Cardiac muscle cell (in vitro differentiated cells and primary cell): Measurements from ENCODE around the gene PRRG2. TPM values are rescaled to one million over a fixed set of nuclear protein-coding genes. Genes with fewer than 3 reads are reported as not detected.

ENCODE experiments used
- DNase-seq, 2 donors: peaks; one replicate each; pipeline versions ENCODE4 v3.0.0 to v3.0.0-alpha.2; 2010 to 2017; ENCODE audit warnings: low read depth in 1 of 2, low spot score in 1 of 2
- H3K27ac ChIP-seq: fragments of 200-600 bp; sonication (generic); 2 replicates; pipeline ENCODE4 v1.5.1; 2016
- H3K27me3 ChIP-seq: fragments of 200-600 bp; sonication (generic); 2 replicates; pipeline ENCODE4 v1.6.0; 2016; ENCODE audit warnings: control low read depth
- H3K36me3 ChIP-seq: fragments of 200-600 bp; sonication (generic); 2 replicates; pipeline ENCODE4 v1.5.1; 2016; ENCODE audit warnings: control low read depth
- H3K4me1 ChIP-seq: fragments of 200-600 bp; sonication (generic); 2 replicates; pipeline ENCODE4 v1.8.1; 2017; ENCODE audit warnings: low read depth, mild to moderate bottlenecking, mixed run types
- H3K4me3 ChIP-seq: fragments of 200-600 bp; sonication (generic); 2 replicates; pipeline ENCODE4 v1.5.1; 2016; ENCODE audit warnings: mild to moderate bottlenecking
- H3K9me3 ChIP-seq: fragments of 200-600 bp; sonication (generic); 2 replicates; pipeline ENCODE4 v1.5.1; 2017; ENCODE audit warnings: low read depth, mild to moderate bottlenecking, control low read depth
- CTCF ChIP-seq: IDR thresholded peaks from 2 replicates; pipeline ENCODE4 v1.5.1; 2012; ENCODE audit warnings: low read depth, mild to moderate bottlenecking, low read length
- polyA plus RNA-seq: library from polyadenylated mRNA; unstranded; fragments of >200 nt; fragmentation: Nextera tagmentation; extraction: Ambion mirVana; gene quantifications from 2 replicates; pipeline ENCODE4 v1.2.1, GENCODE V29; 2016
- total RNA-seq: library from RNA; depleted of rRNA; stranded (reverse); fragments of >200 nt; gene quantifications from 2 replicates; pipeline ENCODE4 v1.2.3, GENCODE V29; 2016

The PRRG2 gene
- total and polyA plus RNA-seq, 2 experiments from 2014 or later: 0.10 to 8.2 TPM

DNA sequence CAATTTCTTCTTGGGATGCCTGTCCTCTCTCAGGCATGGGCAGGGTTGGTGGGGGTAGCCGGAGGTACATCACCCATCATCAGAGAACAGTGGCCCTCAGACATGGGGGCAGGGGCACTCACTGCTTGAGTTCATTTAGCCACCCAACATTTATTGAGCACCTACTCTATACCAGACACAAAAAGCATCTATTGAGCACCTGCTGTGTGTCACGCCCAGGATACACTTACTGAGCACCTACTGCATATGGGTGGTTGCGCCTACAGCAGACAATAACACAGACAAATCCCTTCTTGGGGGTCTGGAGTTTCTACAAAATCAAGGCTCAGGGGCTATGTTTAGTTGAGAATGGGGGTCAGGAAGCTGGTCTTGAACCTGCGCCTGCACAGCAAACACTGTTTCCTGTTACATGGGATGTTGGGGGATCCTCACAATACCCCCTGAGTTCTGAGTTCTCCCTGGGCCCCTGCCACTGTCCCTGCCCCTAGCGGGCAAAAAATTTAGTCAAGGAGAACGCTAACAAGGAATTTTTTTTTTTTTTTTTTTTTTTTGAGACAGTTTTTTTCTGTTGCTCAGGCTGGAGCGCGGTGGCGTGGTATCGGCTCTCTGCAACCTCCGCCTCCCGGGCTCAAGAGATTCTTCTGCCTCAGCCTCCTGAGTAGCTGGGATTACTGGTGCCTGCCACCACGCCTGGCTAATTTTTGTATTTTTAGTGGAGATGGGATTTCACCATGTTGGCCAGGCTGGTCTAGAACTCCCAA lies 41.7 kb upstream of the PRRG2 start:
- no peak for TF ChIP-seq CTCF
- H3K4me3 ChIP-seq: no peak overlapping the region
- H3K27ac ChIP-seq: no peak overlapping the region
- H3K4me1 ChIP-seq: peaks cover 5% of the 10 kb centered on the region
- no peaks in the 10 kb centered on the region for H3K9me3 ChIP-seq
- no peak for DNase-seq
- no peaks in the 10 kb centered on the region for H3K27me3 ChIP-seq
- H3K36me3 ChIP-seq: no peaks in the 10 kb centered on the region

- no peaks in the 10 kb centered on the region for H3K27me3 ChIP-seq
- no peak for DNase-seq
- no peak overlapping the region for H3K27ac ChIP-seq
- no peak for TF ChIP-seq CTCF
- H3K4me3 ChIP-seq: no peak overlapping the region
- H3K4me1 ChIP-seq: no peaks in the 10 kb centered on the region
- no peaks in the 10 kb centered on the region for H3K9me3 ChIP-seq
- no peaks in the 10 kb centered on the region for H3K36me3 ChIP-seq
Observed at GRCh38 chr19:49541914-49542313, 39.2 kb upstream of the PRRG2 start.

GRCh38 chr19:49542446-49542845 lies 38.7 kb upstream of the PRRG2 start:
- TF ChIP-seq CTCF: no peak
- no peaks in the 10 kb centered on the region for H3K9me3 ChIP-seq
- H3K4me3 ChIP-seq: no peak overlapping the region
- DNase-seq: no peak
- no peaks in the 10 kb centered on the region for H3K36me3 ChIP-seq
- H3K27ac ChIP-seq: no peak overlapping the region
- H3K27me3 ChIP-seq: no peaks in the 10 kb centered on the region
- H3K4me1 ChIP-seq: no peaks in the 10 kb centered on the region

DNA sequence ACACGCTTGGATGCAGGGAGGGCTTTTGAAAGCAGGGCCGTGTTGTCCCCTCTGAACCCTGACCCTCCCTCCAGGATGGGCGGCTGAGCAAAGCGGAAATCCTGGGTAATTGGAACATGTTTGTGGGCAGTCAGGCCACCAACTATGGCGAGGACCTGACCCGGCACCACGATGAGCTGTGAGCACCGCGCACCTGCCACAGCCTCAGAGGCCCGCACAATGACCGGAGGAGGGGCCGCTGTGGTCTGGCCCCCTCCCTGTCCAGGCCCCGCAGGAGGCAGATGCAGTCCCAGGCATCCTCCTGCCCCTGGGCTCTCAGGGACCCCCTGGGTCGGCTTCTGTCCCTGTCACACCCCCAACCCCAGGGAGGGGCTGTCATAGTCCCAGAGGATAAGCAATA lies 38.1 kb upstream of the PRRG2 start:
- no peaks in the 10 kb centered on the region for H3K36me3 ChIP-seq
- no peak for DNase-seq
- H3K9me3 ChIP-seq: no peaks in the 10 kb centered on the region
- no peaks in the 10 kb centered on the region for H3K27me3 ChIP-seq
- no peak overlapping the region for H3K27ac ChIP-seq
- no peaks in the 10 kb centered on the region for H3K4me1 ChIP-seq
- no peak overlapping the region for H3K4me3 ChIP-seq
- TF ChIP-seq CTCF: no peak

DNA sequence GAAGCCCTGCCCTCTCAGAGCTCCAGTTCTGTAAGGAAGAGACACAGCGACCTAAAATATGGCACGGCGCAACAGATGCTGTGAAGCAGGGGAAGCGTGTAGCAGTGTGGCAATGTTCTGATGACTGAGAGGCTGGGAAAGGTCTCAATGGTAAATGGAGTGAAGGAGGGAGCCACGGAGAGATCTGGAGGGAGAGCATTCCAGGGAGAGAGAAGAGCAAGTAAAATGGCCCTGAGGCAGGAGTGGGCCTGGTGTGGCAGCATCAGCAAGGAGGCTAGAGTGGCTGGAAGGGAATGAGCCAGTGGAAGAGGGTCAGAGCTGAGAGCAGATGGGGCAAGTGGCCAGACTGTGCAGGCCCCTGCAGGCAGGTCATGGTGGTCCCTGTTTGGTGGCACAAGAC lies 37.0 kb upstream of the PRRG2 start:
- Histone ChIP-seq H3K4me3 (no peak overlapping the region), H3K4me1 (no peaks in the 10 kb centered on the region)
- TF ChIP-seq CTCF: no peak

More for the DNA sequence above, 37.0 kb upstream of the PRRG2 start:
- DNase-seq: no peak
- H3K9me3 ChIP-seq: no peaks in the 10 kb centered on the region
- H3K36me3 ChIP-seq: no peaks in the 10 kb centered on the region
- no peak overlapping the region for H3K27ac ChIP-seq
- no peaks in the 10 kb centered on the region for H3K27me3 ChIP-seq
